Kidney epithelial cell (primary cell): ENCODE measurements around the gene MT1E. TPM values are rescaled to one million over a fixed set of nuclear protein-coding genes. Genes with fewer than 3 reads are reported as not detected.
"Not testable (repeated sequence)": the region's sequence is repeated elsewhere in the genome, so short reads cannot be mapped to it uniquely, and the experiment has no call there.

Experiments
- DNase-seq: peaks from one replicate; pipeline ENCODE4 v3.0.0-alpha.2; 2010; ENCODE audit warnings: low read depth
- H3K27me3 ChIP-seq: 2 replicates; pipeline ENCODE4 v1.6.0; 2011; ENCODE audit warnings: low read length; ENCODE audit not compliant: control insufficient read depth, insufficient read depth
- H3K36me3 ChIP-seq: 2 replicates; pipeline ENCODE4 v1.5.1; 2011; ENCODE audit warnings: low read length; ENCODE audit not compliant: control insufficient read depth, insufficient read depth
- H3K4me3 ChIP-seq: 2 replicates; pipeline ENCODE4 v1.5.1; 2011; ENCODE audit warnings: low read depth, mild to moderate bottlenecking, control low read depth, low read length
- total RNA-seq: library from RNA; depleted of rRNA; stranded (reverse); fragments of >200 nt; gene quantifications from 2 replicates; pipeline ENCODE4 v1.2.3, GENCODE V29; 2015
- TF ChIP-seq, protein P1 (sequence below): IDR thresholded peaks from 2 replicates; pipeline ENCODE4 v1.5.1; 2011; ENCODE audit warnings: mild to moderate bottlenecking, moderate library complexity, low read length, control low read depth, inconsistent platforms; ENCODE audit not compliant: insufficient read depth, poor library complexity, severe bottlenecking

The MT1E gene
- total RNA-seq, 1 donor from 2014 or later = 110 TPM

DNA sequence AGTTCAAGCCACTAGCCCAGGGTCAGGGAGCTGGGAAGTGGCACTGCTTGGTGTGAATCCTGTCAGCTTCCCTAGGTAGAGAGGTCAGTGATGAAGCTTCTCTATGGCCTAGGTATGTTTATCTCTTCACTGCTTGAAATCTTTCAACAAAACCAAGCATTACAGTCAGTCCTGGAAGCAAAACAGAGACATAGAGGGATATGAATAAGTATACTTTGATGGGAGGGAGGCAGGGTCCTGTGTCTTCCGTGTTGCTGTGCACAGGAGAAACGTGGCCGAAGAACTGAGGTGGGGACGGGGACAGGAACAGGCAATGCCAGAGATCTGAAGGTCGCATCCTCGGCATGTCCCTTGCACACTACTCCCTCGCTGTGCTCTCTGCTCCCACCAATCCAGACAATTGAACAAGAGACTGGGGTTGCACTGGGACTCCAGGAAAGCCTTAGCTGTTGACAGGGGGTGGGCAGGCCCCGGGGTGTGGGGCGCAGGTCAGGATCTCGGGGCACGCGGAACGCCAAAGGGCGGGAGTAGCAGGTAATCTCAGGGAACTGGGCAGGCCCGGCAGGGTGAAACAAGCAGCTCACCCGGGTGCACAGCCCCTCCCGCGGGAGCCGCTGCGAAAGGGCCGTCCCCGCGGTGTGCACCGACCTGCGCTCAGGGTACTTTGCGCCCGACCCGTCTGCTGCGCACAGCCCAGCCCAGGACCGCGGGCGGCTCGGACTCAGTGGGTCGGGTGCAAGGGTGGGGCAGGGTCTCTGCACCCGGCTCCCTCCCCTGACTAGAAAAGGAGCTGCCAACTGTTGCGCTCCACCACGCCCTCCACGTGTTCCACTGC is 43.6 kb downstream of the MT1E start, which contains the start of gene MT1H:
MT1H (plus strand) TSS at position 810 of the 835 bp plus-strand sequence. CDS start 71 bp downstream, outside the sequence.
- H3K36me3 ChIP-seq = no peaks in the 10 kb centered on the region
- peaks cover 46% of the 10 kb centered on the region for H3K27me3 ChIP-seq
- TF ChIP-seq, protein P1, sequence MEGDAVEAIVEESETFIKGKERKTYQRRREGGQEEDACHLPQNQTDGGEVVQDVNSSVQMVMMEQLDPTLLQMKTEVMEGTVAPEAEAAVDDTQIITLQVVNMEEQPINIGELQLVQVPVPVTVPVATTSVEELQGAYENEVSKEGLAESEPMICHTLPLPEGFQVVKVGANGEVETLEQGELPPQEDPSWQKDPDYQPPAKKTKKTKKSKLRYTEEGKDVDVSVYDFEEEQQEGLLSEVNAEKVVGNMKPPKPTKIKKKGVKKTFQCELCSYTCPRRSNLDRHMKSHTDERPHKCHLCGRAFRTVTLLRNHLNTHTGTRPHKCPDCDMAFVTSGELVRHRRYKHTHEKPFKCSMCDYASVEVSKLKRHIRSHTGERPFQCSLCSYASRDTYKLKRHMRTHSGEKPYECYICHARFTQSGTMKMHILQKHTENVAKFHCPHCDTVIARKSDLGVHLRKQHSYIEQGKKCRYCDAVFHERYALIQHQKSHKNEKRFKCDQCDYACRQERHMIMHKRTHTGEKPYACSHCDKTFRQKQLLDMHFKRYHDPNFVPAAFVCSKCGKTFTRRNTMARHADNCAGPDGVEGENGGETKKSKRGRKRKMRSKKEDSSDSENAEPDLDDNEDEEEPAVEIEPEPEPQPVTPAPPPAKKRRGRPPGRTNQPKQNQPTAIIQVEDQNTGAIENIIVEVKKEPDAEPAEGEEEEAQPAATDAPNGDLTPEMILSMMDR = no peak
- no peak for DNase-seq
- H3K4me3 ChIP-seq = no peak within 1 kb of the TSS

DNA sequence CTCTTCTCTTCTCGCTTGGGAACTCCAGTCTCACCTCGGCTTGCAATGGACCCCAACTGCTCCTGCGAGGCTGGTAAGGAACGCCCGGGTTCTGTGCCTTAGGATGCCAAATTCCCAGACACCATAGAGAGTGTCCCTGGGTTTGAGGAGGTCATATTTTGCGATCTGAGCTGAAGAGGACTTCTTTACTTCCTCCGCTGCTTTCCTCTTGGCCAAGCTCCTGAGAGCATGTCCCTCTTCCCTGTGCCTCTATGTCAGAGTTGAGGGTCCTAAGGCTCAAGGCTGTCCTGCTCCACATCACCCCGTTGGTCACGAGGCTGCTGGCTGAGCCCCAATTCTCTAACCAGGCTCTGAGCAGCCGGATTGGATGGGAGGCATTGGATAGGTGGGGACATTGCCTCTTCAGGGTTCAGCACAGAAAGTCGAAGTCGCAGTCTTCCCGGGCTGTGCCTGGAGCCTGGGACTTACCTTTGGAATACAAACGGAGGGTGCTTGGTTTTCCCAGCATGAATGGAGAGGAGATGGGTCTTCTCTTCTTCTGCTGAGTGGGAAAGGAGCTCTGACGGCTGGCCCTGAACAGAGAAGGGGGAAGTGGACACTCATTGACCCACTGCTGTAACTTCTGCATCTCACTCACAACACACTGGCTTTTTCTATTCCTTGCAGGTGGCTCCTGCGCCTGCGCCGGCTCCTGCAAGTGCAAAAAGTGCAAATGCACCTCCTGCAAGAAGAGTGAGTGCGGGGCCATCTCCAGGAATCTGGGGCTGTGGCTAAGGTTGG is 44.4 kb downstream of the MT1E start:
- Histone ChIP-seq H3K36me3 (no peaks in the 10 kb centered on the region), H3K4me3 (no peak overlapping the region), H3K27me3 (peaks cover 43% of the 10 kb centered on the region)
- DNase-seq = no peak
- TF ChIP-seq, protein P1 = no peak

DNA sequence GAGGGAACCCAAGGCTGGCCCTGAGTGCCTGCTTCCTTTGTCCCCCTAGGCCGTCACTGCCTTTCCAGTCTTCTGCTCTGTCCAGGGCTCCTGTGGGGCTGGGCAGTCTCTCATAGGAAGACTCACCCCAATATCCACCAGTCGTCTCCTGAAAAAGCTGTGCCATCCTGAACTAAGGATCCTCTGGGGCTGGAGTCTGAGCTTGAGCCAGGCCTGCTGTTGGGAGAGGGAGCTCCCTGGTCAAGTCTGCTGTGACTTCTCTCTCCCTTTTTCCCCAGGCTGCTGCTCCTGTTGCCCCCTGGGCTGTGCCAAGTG is 45.0 kb downstream of the MT1E start:
- Histone ChIP-seq H3K4me3 (no peak overlapping the region), H3K27me3 (peaks cover 45% of the 10 kb centered on the region), H3K36me3 (no peaks in the 10 kb centered on the region)
- no peak for DNase-seq
- TF ChIP-seq, protein P1 = no peak

DNA sequence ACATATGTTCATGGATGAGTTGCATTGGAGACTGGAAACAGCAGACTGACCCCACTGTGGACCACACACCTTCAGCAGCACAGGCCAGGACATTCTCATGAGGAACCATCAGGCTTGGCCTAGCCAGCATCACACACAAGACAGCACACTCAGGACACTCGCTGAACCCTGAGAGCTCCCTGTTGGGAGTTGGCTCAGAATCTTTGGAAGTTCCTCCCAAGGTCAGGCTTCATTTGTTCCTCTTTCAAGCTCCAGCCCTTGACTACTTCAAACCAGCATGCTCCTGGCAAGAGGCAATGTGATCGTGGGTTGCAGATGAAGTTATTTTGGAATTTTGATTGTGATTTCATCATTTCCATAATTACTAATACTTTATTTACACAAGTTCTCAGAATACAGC is 46.1 kb downstream of the MT1E start:
- peaks cover 50% of the 10 kb centered on the region for H3K27me3 ChIP-seq
- not testable (repeated sequence) for DNase-seq, H3K36me3 ChIP-seq, H3K4me3 ChIP-seq

DNA sequence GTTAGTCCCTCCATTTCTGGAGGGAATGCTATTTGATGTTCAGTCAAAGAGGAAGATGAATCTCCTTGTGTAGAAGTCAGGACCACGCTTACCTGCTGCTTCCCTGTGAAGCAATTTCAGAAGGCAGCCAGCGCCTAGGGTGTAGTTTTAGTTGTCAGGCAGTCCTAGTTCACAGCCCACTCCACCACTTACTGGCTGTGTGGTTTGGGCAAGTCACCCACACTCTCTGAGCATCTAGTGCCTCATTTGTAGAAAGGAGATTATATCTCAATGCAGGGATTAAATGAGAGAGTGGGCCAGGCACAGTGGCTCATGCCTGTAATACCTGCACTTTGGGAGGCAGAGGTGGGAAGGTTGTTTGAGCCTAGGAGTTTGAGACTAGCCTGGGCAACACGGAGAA is 46.6 kb downstream of the MT1E start:
- not testable (repeated sequence) for H3K4me3 ChIP-seq, H3K36me3 ChIP-seq, DNase-seq
- peaks cover 50% of the 10 kb centered on the region for H3K27me3 ChIP-seq

DNA sequence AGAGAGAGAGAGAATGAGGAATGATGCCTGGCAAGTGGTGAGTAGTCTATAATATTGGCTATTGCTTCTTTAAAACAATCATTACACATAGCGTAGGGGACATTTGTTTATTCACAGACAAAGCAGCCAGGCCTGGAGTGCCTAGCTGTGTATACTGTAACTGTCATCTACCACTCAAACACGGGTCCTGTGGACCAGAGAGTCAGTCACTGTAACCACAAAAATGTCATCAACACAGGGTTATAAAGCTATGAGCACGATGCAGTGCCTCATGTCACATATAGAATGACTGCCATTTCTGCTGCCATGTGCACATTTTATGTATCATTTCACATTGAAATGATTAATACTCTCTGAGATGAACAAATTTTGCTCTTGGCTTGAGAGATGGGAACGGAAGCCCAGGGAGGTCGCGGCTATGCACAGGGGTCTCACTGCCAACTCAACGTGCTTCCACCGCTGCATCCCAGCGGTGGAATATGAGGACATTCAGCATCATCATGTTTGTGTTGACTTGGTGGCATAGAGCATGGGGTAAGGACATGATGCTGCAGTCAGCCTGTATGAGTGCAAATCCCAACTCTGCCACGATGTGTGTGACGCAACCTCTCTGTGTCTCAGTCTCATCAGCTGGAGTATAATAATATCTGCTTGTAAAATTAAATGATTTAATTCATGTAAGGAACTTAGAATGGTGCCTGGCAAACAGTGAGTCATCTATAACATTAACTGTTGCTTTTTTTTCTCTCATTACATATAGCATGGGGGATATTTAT is 47.4 kb downstream of the MT1E start:
- Histone ChIP-seq H3K4me3 (no peak overlapping the region), H3K36me3 (no peaks in the 10 kb centered on the region), H3K27me3 (peaks cover 42% of the 10 kb centered on the region)
- TF ChIP-seq, protein P1 = no peak
- DNase-seq = no peak
